H9 (cell line): ENCODE data around the gene PGAP6. TPM values are rescaled to one million over a fixed set of nuclear protein-coding genes. Genes with fewer than 3 reads are reported as not detected.

ENCODE experiments used
- DNase-seq: peaks from one replicate; pipeline ENCODE4 v3.0.0-alpha.2; 2017
- H2AFZ ChIP-seq: one replicate; pipeline ENCODE4 v1.6.1; 2013; ENCODE audit warnings: mild to moderate bottlenecking, low read length, control low read depth, moderate library complexity
- H2AK5ac ChIP-seq: 2 replicates; pipeline ENCODE4 v1.6.1; 2013; ENCODE audit warnings: low read length, control low read depth, mixed read lengths; ENCODE audit not compliant: insufficient read length
- H2BK120ac ChIP-seq: one replicate; pipeline ENCODE4 v1.6.1; 2013; ENCODE audit warnings: low read depth, mild to moderate bottlenecking, low read length, control low read depth, inconsistent platforms; ENCODE audit not compliant: poor library complexity, severe bottlenecking
- H2BK12ac ChIP-seq: 2 replicates; pipeline ENCODE4 v1.6.1; 2013; ENCODE audit warnings: low read length, control low read depth, mixed read lengths, low read depth; ENCODE audit not compliant: insufficient read length
- H2BK15ac ChIP-seq: 2 replicates; pipeline ENCODE4 v1.6.1; 2013; ENCODE audit warnings: low read depth, low read length, control low read depth
- H2BK20ac ChIP-seq: one replicate; pipeline ENCODE4 v1.6.1; 2013; ENCODE audit warnings: low read depth, mild to moderate bottlenecking, low read length, control low read depth, inconsistent platforms; ENCODE audit not compliant: poor library complexity, severe bottlenecking
- H2BK5ac ChIP-seq: 2 replicates; pipeline ENCODE4 v1.6.1; 2013; ENCODE audit warnings: low read length, control low read depth, mixed read lengths; ENCODE audit not compliant: insufficient read length
- H3K14ac ChIP-seq: 2 replicates; pipeline ENCODE4 v1.6.1; 2013; ENCODE audit warnings: low read length, control low read depth; ENCODE audit not compliant: insufficient read depth
- H3K18ac ChIP-seq: 2 replicates; pipeline ENCODE4 v1.6.1; 2013; ENCODE audit warnings: low read depth, mild to moderate bottlenecking, mixed read lengths, low read length, control low read depth; ENCODE audit not compliant: insufficient read length
- H3K23ac ChIP-seq: 2 replicates; pipeline ENCODE4 v1.6.1; 2013; ENCODE audit warnings: low read length, control low read depth, mixed read lengths, low read depth; ENCODE audit not compliant: insufficient read length
- H3K23me2 ChIP-seq: 2 replicates; pipeline ENCODE4 v1.6.1; 2013; ENCODE audit warnings: low read depth, mild to moderate bottlenecking, mixed read lengths, low read length, control low read depth; ENCODE audit not compliant: insufficient read length, poor library complexity, severe bottlenecking
- H3K27ac ChIP-seq: 2 replicates; pipeline ENCODE4 v1.5.1; 2013; ENCODE audit warnings: low read length, control low read depth, mixed read lengths, low read depth; ENCODE audit not compliant: insufficient read length
- H3K27me3 ChIP-seq: 2 replicates; pipeline ENCODE4 v1.6.1; 2013; ENCODE audit warnings: low read length, control low read depth, inconsistent platforms; ENCODE audit not compliant: insufficient read depth
- H3K4ac ChIP-seq: 2 replicates; pipeline ENCODE4 v1.6.1; 2013; ENCODE audit warnings: low read depth, mild to moderate bottlenecking, control low read depth, inconsistent platforms, low read length, moderate library complexity
- H3K4me1 ChIP-seq: 2 replicates; pipeline ENCODE4 v1.6.1; 2013; ENCODE audit warnings: low read length, control low read depth, inconsistent platforms; ENCODE audit not compliant: insufficient read depth
- H3K4me2 ChIP-seq: 2 replicates; pipeline ENCODE4 v1.6.1; 2013; ENCODE audit warnings: low read length, control low read depth, mixed read lengths; ENCODE audit not compliant: insufficient read length, insufficient read depth
- H3K56ac ChIP-seq: 2 replicates; pipeline ENCODE4 v1.6.1; 2013; ENCODE audit warnings: low read depth, mild to moderate bottlenecking, mixed read lengths, low read length, control low read depth; ENCODE audit not compliant: insufficient read length
- H3K79me1 ChIP-seq: 2 replicates; pipeline ENCODE4 v1.6.1; 2013; ENCODE audit warnings: low read depth, mild to moderate bottlenecking, moderate library complexity, low read length, control low read depth, inconsistent platforms; ENCODE audit not compliant: insufficient read depth, poor library complexity, severe bottlenecking
- H3K79me2 ChIP-seq: 2 replicates; pipeline ENCODE4 v1.6.1; 2013; ENCODE audit warnings: low read length, control low read depth, inconsistent platforms; ENCODE audit not compliant: insufficient read depth
- H3K9ac ChIP-seq: 2 replicates; pipeline ENCODE4 v1.6.1; 2013; ENCODE audit warnings: low read length, control low read depth, mixed read lengths; ENCODE audit not compliant: insufficient read length; ENCODE audit errors: extremely low read depth
- H3K9me3 ChIP-seq: one replicate; pipeline ENCODE4 v1.6.1; 2013; ENCODE audit warnings: low read depth, low read length, inconsistent platforms; ENCODE audit not compliant: control insufficient read depth
- H3T11ph ChIP-seq: one replicate; pipeline ENCODE4 v1.6.1; 2013; ENCODE audit warnings: mild to moderate bottlenecking, low read length, control low read depth, inconsistent platforms
- H4K20me1 ChIP-seq: one replicate; pipeline ENCODE4 v1.6.1; 2013; ENCODE audit not compliant: control insufficient read depth, insufficient read length, insufficient read depth
- H4K5ac ChIP-seq: 2 replicates; pipeline ENCODE4 v1.6.1; 2013; ENCODE audit warnings: low read depth, mild to moderate bottlenecking, mixed read lengths, low read length, control low read depth; ENCODE audit not compliant: insufficient read length
- H4K8ac ChIP-seq: replicated peaks from 2 replicates; pipeline ENCODE4 v1.6.1; 2013; ENCODE audit warnings: low read length, control low read depth, mixed read lengths, low read depth; ENCODE audit not compliant: insufficient read length
- H4K91ac ChIP-seq: 2 replicates; pipeline ENCODE4 v1.6.1; 2013; ENCODE audit warnings: low read depth, mild to moderate bottlenecking, moderate library complexity, mixed read lengths, low read length, control low read depth; ENCODE audit not compliant: insufficient read length
- H3K27ac Mint-ChIP-seq, 3 experiments: 2 replicates in 2 of 3; 3 replicates in 1 of 3; pipeline ENCODE4 v1.8.0; 2020 to 2021; ENCODE audit warnings: mixed read lengths in 3 of 3, mild to moderate bottlenecking in 1 of 3, moderate library complexity in 1 of 3
- H3K27me3 Mint-ChIP-seq: 2 replicates; pipeline ENCODE4 v1.8.0; 2021; ENCODE audit warnings: low read depth, mild to moderate bottlenecking, moderate library complexity, mixed read lengths
- H3K36me3 Mint-ChIP-seq, 3 experiments: 2 replicates in 2 of 3; 3 replicates in 1 of 3; pipeline ENCODE4 v1.8.0; 2020 to 2021; ENCODE audit warnings: low read depth in 3 of 3, mixed read lengths in 3 of 3; ENCODE audit not compliant: insufficient read depth in 1 of 3
- H3K4me1 Mint-ChIP-seq, 2 experiments: 2 replicates each; pipeline ENCODE4 v1.8.0; 2020; ENCODE audit warnings: mixed read lengths in 2 of 2
- H3K4me3 Mint-ChIP-seq, 2 experiments: 2 replicates in 1 of 2; 3 replicates in 1 of 2; pipeline ENCODE4 v1.8.0; 2020 to 2021; ENCODE audit warnings: mild to moderate bottlenecking in 2 of 2, mixed read lengths in 2 of 2, moderate library complexity in 1 of 2
- H3K9me3 Mint-ChIP-seq, 2 experiments: 2 replicates in 1 of 2; 3 replicates in 1 of 2; pipeline ENCODE4 v1.8.0; 2020; ENCODE audit warnings: mild to moderate bottlenecking in 2 of 2, mixed read lengths in 2 of 2, moderate library complexity in 1 of 2
- WGBS: extraction: QIAGEN DNeasy Blood & Tissue Kit; methylation state at CpG from one replicate; pipeline ENCODE4 v1.1.7; 2013; ENCODE audit warnings: missing lambda C conversion rate, low lambda C conversion rate, mixed read lengths; ENCODE audit not compliant: insufficient read length; ENCODE audit errors: extremely low coverage; 5-methylcytosine and 5-hydroxymethylcytosine counted together
- total RNA-seq: library from RNA; stranded (reverse); gene quantifications from 2 replicates; pipeline ENCODE4 v1.2.1, GENCODE V29; 2021
- TF ChIP-seq, protein P1 (sequence below): fragments of 200-600 bp; sonication (generic); conservative IDR thresholded peaks from 3 replicates; pipeline ENCODE4 v1.8.0; 2021; ENCODE audit warnings: antibody characterized with exemption, mild to moderate bottlenecking

The PGAP6 gene
- total RNA-seq, 1 experiment from 2014 or later, result 111 TPM

DNA sequence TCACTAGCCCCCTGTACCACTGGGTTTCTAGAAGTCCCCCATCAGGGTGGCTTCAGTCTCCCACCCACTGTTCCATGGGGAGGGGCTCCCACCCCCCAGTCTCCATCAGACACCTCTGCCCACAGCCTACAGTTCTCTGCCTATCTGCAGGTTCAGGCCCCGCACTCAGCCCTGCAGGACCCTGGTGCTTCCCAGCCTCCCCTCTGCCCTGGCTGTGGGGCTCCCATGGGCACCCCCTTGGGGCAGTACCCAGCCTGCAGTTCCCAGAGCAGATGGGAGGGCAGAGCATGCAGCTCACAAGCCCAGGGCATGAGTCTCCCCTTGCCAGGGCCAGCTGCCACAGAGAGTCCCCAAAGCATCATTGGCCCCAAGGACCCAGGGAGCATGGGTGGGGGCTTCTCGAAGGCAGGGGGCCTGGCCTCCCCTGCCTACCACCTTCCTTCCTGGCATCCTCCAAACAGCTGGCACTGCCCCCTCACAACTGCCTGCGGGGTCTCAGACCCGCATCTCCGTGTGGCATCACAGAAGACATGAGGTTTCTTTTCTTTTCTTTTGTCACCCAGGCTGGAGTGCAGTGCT, 8.7 kb downstream of the PGAP6 start:
- H3K4me3 Mint-ChIP-seq, result no peak overlapping the region; a peak in 1 of 5 replicates

More for the DNA sequence above, 8.7 kb downstream of the PGAP6 start:
- Histone ChIP-seq H3K18ac (no peak overlapping the region), H4K5ac (no peak overlapping the region), H3K56ac (no peak overlapping the region), H4K8ac (no peak overlapping the region), H3K23me2 (no peaks in the 10 kb centered on the region), H3K9ac (no peak overlapping the region), H2BK12ac (no peak overlapping the region), H3K27me3 (no peaks in the 10 kb centered on the region), H2BK5ac (no peak overlapping the region), H3K79me2 (no peaks in the 10 kb centered on the region), H3K9me3 (no peaks in the 10 kb centered on the region), H3K23ac (no peak overlapping the region), H2BK20ac (no peak overlapping the region), H2BK15ac (no peak overlapping the region), H3K14ac (no peak overlapping the region), H3K4me2 (no peak overlapping the region), H3K4ac (no peak overlapping the region), H2AFZ (no peak overlapping the region), H3T11ph (no peak overlapping the region), H4K91ac (no peak overlapping the region), H2AK5ac (no peak overlapping the region), H3K4me1 (no peaks in the 10 kb centered on the region), H3K27ac (no peak overlapping the region), H3K79me1 (no peaks in the 10 kb centered on the region), H2BK120ac (no peak overlapping the region), H4K20me1 (no peaks in the 10 kb centered on the region)
- peaks cover 5 to 54% (median 35%) of the 10 kb centered on the region in 3 experiments for H3K36me3 Mint-ChIP-seq
- no peak overlapping the region; a peak in 2 of 7 replicates for H3K27ac Mint-ChIP-seq
- TF ChIP-seq, protein P1, sequence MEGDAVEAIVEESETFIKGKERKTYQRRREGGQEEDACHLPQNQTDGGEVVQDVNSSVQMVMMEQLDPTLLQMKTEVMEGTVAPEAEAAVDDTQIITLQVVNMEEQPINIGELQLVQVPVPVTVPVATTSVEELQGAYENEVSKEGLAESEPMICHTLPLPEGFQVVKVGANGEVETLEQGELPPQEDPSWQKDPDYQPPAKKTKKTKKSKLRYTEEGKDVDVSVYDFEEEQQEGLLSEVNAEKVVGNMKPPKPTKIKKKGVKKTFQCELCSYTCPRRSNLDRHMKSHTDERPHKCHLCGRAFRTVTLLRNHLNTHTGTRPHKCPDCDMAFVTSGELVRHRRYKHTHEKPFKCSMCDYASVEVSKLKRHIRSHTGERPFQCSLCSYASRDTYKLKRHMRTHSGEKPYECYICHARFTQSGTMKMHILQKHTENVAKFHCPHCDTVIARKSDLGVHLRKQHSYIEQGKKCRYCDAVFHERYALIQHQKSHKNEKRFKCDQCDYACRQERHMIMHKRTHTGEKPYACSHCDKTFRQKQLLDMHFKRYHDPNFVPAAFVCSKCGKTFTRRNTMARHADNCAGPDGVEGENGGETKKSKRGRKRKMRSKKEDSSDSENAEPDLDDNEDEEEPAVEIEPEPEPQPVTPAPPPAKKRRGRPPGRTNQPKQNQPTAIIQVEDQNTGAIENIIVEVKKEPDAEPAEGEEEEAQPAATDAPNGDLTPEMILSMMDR, result no peak
- WGBS, result no CpG with 5 or more reads among the region's 5 CpGs
- no peaks in the 10 kb centered on the region; the same call in 1 of the 2 replicates for H3K27me3 Mint-ChIP-seq
- no peaks in the 10 kb centered on the region for H3K9me3 Mint-ChIP-seq
- H3K4me1 Mint-ChIP-seq, result peaks cover 9 to 13% of the 10 kb centered on the region in 2 experiments
- no peak for DNase-seq
